ENCODE data around the gene DGKK.
"Not testable (repeated sequence)": the region's sequence is repeated elsewhere in the genome, so short reads cannot be mapped to it uniquely, and the experiment has no call there.

Gene DGKK

DNA sequence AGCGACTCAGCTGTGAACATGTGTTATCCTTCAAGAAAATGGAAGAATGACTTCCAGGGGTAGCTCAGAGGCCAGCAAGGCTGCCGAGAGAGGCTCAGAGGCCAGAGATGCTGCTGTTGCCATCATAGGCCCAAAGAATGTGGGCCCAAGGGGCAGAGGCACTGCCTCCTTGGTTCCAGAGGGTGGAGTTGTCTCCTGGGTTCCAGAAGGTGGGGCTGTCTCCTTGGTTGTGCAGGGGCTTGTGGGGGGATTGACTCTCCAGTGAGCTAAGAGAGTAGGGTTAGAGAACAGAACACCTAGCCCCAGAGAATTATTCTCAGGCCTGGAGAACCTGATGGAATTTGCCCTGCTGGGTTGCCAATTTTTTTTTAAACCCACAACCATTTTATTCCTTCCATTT is 62.6 kb downstream of the DGKK start:
- no peak for DNase-seq

- DNase-seq: no peak
Measured at GRCh38 chrX:50403903-50404302, 66.7 kb downstream of the DGKK start.

DNA sequence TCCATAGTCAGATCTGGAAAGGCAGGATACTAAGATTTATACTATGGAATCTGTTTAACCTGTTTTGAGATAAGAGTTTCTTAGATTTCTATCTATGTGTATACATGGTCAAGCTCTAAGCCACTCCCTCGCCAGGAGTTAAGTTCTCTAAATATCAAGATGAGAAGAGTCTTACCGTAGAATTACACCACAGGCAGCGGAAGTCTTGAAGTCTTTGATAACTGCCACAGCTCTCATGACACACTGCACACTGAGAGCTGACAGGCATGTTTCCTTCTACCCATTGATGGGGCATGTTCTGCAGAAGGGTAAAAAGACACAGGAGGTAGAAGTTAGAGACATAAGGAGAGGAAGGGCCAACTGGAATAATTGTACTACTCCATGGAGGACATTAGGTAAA is 67.7 kb downstream of the DGKK start:
- DNase-seq: no peak

DNA sequence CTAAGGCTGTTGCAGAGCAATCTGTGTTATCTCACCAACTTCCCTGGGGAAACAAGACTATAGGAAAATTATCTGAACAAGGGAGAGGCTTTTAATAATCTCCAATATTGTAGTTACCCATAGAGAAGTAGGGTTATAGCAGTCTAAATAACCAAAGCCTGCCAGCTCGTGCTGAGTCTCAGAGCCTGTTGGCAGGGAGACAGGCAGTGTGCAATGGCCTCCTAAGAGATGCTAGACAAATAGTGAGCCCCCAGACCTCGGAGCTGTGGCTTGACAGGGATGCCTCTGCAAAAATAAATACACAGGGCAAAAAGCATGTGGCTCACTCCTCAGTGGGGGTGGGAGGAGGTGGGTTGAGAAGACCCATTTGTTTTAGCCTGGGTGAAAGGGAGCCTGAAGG is 76.7 kb downstream of the DGKK start:
- no peak for DNase-seq

DNA sequence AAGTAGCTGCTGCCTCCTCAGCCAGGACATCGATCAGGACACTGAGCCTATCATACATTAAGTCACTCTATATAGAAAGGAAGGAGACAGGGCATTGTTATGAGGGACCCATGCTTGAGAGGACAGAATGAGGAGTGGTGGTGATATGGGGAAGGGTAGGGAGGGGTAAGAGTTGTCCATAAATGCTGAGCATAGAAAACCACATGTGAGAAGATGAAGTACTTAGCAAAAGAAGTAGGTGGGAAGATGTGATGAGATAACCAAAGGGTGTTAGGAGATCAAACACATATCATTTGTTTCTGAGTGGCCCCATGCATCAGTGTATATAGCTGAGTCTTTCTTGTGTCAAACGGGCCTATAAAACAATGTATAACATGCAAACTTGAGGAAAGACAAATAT is 84.1 kb downstream of the DGKK start:
- no peak for DNase-seq

- no peak for DNase-seq
Measured at GRCh38 chrX:50381729-50382415, 88.8 kb downstream of the DGKK start.

GRCh38 chrX:50375481-50376267 is 95.0 kb downstream of the DGKK start:
- no peak for DNase-seq

DNA sequence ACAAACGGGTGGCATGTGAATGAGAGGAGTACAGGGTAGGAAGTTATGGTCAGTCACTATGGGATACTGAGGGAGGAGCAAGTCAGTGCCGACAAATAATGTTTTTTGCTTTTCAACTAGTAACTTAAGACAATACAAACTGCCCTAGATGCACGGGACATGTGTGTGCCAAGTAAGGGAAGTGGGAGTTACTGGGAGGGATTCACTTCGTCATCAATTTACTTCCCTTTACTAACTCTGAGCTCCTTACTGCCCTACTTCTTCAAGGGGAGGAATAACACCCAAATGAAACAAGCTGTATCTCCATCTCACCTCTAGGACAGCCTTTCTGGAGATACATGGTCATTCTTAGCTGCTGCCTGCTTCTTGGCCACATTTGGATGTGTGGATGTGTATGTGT is 97.7 kb downstream of the DGKK start:
- DNase-seq: no peak

GRCh38 chrX:50343917-50344316 is 126.7 kb downstream of the DGKK start:
- DNase-seq: no peak

GRCh38 chrX:50333308-50333707 is 137.3 kb downstream of the DGKK start:
- DNase-seq: no peak

DNA sequence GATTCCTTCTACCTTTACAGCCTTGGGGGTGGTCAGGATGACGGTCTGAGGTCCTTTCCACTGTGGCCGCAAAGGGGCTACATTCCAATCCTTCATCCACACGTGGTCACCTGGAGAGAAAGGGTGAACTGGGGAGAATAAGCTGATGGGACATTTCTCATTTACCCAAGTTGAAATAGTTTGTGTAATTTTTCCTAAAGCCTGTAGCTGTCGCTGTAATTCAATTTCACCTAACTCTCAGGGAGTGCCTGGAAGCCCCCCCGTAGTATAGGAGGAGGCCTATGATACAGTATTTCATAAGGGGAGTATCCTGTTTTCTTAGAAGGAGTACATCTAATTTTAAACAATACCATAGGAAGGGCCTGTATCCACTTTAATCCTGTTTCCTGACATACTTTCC is 138.0 kb downstream of the DGKK start:
- not testable (repeated sequence) for DNase-seq

- DNase-seq: peak; percentile 0
Measured at GRCh38 chrX:50327235-50327634, 143.4 kb downstream of the DGKK start.
